ENCODE results near the gene COMMD6. TPM values are rescaled to one million over a fixed set of nuclear protein-coding genes. Genes with fewer than 3 reads are reported as not detected.
A peak's percentile ranks its signal among the peaks of the same experiment; 100 is the strongest.

Gene COMMD6
- total RNA-seq, 1 donor from 2014 or later: 35.8 TPM

- FAIRE-seq: no peak
- no peaks in the 10 kb centered on the region for H3K36me3 ChIP-seq (ENCODE audit: control insufficient read depth, insufficient read depth, low read length)
- no peak overlapping the region for H3K4me3 ChIP-seq (ENCODE audit: low read depth, low read length)
- TF ChIP-seq CTCF (IDR thresholded peaks at IDR 0.05; ENCODE audit: insufficient read depth, low read length, severe bottlenecking): no peak
- no peaks in the 10 kb centered on the region for H3K27me3 ChIP-seq (ENCODE audit: control insufficient read depth, insufficient read depth, low read length)
- no peak for DNase-seq (ENCODE audit: low read depth)
Observed at GRCh38 chr13:75493156-75493555, 44.5 kb downstream of the COMMD6 start.

- FAIRE-seq: no peak
- H3K27me3 ChIP-seq (ENCODE audit: control insufficient read depth, insufficient read depth, low read length): no peaks in the 10 kb centered on the region
- DNase-seq (ENCODE audit: low read depth): no peak
- no peak overlapping the region for H3K4me3 ChIP-seq (ENCODE audit: low read depth, low read length)
- no peak for TF ChIP-seq CTCF (IDR thresholded peaks at IDR 0.05; ENCODE audit: insufficient read depth, low read length, severe bottlenecking)
- no peaks in the 10 kb centered on the region for H3K36me3 ChIP-seq (ENCODE audit: control insufficient read depth, insufficient read depth, low read length)
Observed at GRCh38 chr13:75492389-75492788, 45.3 kb downstream of the COMMD6 start.

GRCh38 chr13:75491376-75491775 lies 46.3 kb downstream of the COMMD6 start:
- TF ChIP-seq CTCF (IDR thresholded peaks at IDR 0.05; ENCODE audit: insufficient read depth, low read length, severe bottlenecking): no peak
- FAIRE-seq (no peak), DNase-seq (ENCODE audit: low read depth) (no peak)
- no peaks in the 10 kb centered on the region for H3K36me3 ChIP-seq (ENCODE audit: control insufficient read depth, insufficient read depth, low read length)
- H3K4me3 ChIP-seq (ENCODE audit: low read depth, low read length): no peak overlapping the region
- H3K27me3 ChIP-seq (ENCODE audit: control insufficient read depth, insufficient read depth, low read length): no peaks in the 10 kb centered on the region

GRCh38 chr13:75489502-75490263 lies 48.0 kb downstream of the COMMD6 start:
- peak; percentile 77 for DNase-seq (ENCODE audit: low read depth)
- Histone ChIP-seq H3K36me3 (ENCODE audit: control insufficient read depth, insufficient read depth, low read length) (no peaks in the 10 kb centered on the region), H3K4me3 (ENCODE audit: low read depth, low read length) (peak overlapping the region; percentile 8), H3K27me3 (ENCODE audit: control insufficient read depth, insufficient read depth, low read length) (no peaks in the 10 kb centered on the region)
- no peak for TF ChIP-seq CTCF (IDR thresholded peaks at IDR 0.05; ENCODE audit: insufficient read depth, low read length, severe bottlenecking)
- FAIRE-seq: no peak

GRCh38 chr13:75486146-75487062 lies 51.2 kb downstream of the COMMD6 start:
- TF ChIP-seq CTCF (IDR thresholded peaks at IDR 0.05; ENCODE audit: insufficient read depth, low read length, severe bottlenecking): no peak
- H3K36me3 ChIP-seq (ENCODE audit: control insufficient read depth, insufficient read depth, low read length): no peaks in the 10 kb centered on the region
- FAIRE-seq (no peak), DNase-seq (ENCODE audit: low read depth) (no peak)
- H3K4me3 ChIP-seq (ENCODE audit: low read depth, low read length): no peak overlapping the region
- no peaks in the 10 kb centered on the region for H3K27me3 ChIP-seq (ENCODE audit: control insufficient read depth, insufficient read depth, low read length)

All from bronchial epithelial cell (primary cell).